Naive thymus-derived CD4-positive, alpha-beta T cell (primary cell): Measurements from ENCODE around the gene ARMC6. TPM values are rescaled to one million over a fixed set of nuclear protein-coding genes. Genes with fewer than 3 reads are reported as not detected.

ENCODE experiments used
- ATAC-seq: fragments of 150-1000 bp; cut with Tn5 transposase; 2 replicates; pipeline ENCODE4 v1.10.0; 2021; ENCODE audit warnings: mild to moderate bottlenecking, moderate library complexity
- CTCF ChIA-PET: fragments of 350-600 bp; sonication (Branson Sonifier 250); formaldehyde crosslinking; loops from one replicate; lab custom pipeline; 2021; ENCODE audit warnings: antibody characterized with exemption; lab: Charles Lee
- POLR2A ChIA-PET: fragments of 350-600 bp; sonication (Branson Sonifier 250); formaldehyde crosslinking; loops from one replicate; lab custom pipeline; 2021; ENCODE audit warnings: antibody characterized with exemption, inconsistent platforms; lab: Charles Lee
- DNase-seq, 9 donors: peaks; one replicate each; pipeline versions ENCODE4 v3.0.0 to v3.0.0-alpha.2; 2020 to 2022; ENCODE audit warnings: mixed read lengths in 1 of 9
- H3K27ac ChIP-seq: one replicate; pipeline ENCODE4 v1.7.0; 2013; ENCODE audit warnings: mild to moderate bottlenecking, low read depth, low read length, moderate library complexity
- H3K27me3 ChIP-seq, 2 donors: one replicate each; pipeline ENCODE4 v1.7.0; 2013; ENCODE audit warnings: low read length in 2 of 2, mild to moderate bottlenecking in 2 of 2, moderate library complexity in 2 of 2; ENCODE audit not compliant: control insufficient read depth in 2 of 2, insufficient read depth in 2 of 2
- H3K36me3 ChIP-seq, 3 experiments: 1 replicate in 2 of 3; 2 replicates in 1 of 3; pipeline ENCODE4 v1.7.0; 2013; ENCODE audit warnings: low read length in 3 of 3, mild to moderate bottlenecking in 3 of 3, moderate library complexity in 1 of 3; ENCODE audit not compliant: insufficient read depth in 3 of 3, control insufficient read depth in 2 of 3
- H3K4me1 ChIP-seq, 2 donors: one replicate each; pipeline ENCODE4 v1.7.0; 2013; ENCODE audit warnings: low read length in 2 of 2, mild to moderate bottlenecking in 2 of 2, moderate library complexity in 1 of 2; ENCODE audit not compliant: control insufficient read depth in 2 of 2, insufficient read depth in 2 of 2
- H3K4me3 ChIP-seq: 2 replicates; pipeline ENCODE4 v1.7.0; 2013; ENCODE audit warnings: mild to moderate bottlenecking, low read length
- H3K9me3 ChIP-seq, 3 experiments: 1 replicate in 2 of 3; 2 replicates in 1 of 3; pipeline ENCODE4 v1.7.0; 2013; ENCODE audit warnings: low read length in 3 of 3; ENCODE audit not compliant: control insufficient read depth in 2 of 3
- H3K27ac Mint-ChIP-seq, 9 donors: one replicate each; pipeline ENCODE4 v1.8.0; 2020 to 2022; ENCODE audit warnings: mixed read lengths in 9 of 9, mild to moderate bottlenecking in 8 of 9, moderate library complexity in 5 of 9, inconsistent platforms in 2 of 9
- H3K27me3 Mint-ChIP-seq, 5 donors: one replicate each; pipeline ENCODE4 v1.8.0; 2021 to 2022; ENCODE audit warnings: mixed read lengths in 5 of 5, mild to moderate bottlenecking in 1 of 5
- H3K36me3 Mint-ChIP-seq, 5 donors: one replicate each; pipeline ENCODE4 v1.8.0; 2020 to 2022; ENCODE audit warnings: mixed read lengths in 5 of 5, mild to moderate bottlenecking in 3 of 5, inconsistent platforms in 1 of 5
- H3K4me1 Mint-ChIP-seq, 7 donors: one replicate each; pipeline ENCODE4 v1.8.0; 2020 to 2022; ENCODE audit warnings: mixed read lengths in 7 of 7, mild to moderate bottlenecking in 3 of 7, inconsistent platforms in 1 of 7
- H3K4me3 Mint-ChIP-seq, 10 donors: one replicate each; pipeline ENCODE4 v1.8.0; 2020 to 2022; ENCODE audit warnings: mild to moderate bottlenecking in 10 of 10, mixed read lengths in 10 of 10, moderate library complexity in 6 of 10, inconsistent platforms in 2 of 10
- H3K9me3 Mint-ChIP-seq, 11 donors: one replicate each; pipeline ENCODE4 v1.8.0; 2020 to 2022; ENCODE audit warnings: mixed read lengths in 11 of 11, mild to moderate bottlenecking in 4 of 11, inconsistent platforms in 1 of 11, moderate library complexity in 1 of 11
- intact Hi-C, 2 donors: fragments of 100-400 bp; cut with micrococcal nuclease; formaldehyde crosslinking; loops; one replicate each; pipeline ENCODE4 v1.15.1; 2023
- polyA plus RNA-seq, 2 donors: library from polyadenylated mRNA; unstranded; fragments of 300-500 nt; fragmentation: Illumina TruSeq; gene quantifications; one replicate each; pipeline ENCODE4 v1.2.3, GENCODE V29; 2021
- total RNA-seq, 6 experiments: library from RNA in 5 of 6; stranded (reverse) in 5 of 6; gene quantifications; 1 replicate in 5 of 6; 2 replicates in 1 of 6; pipeline ENCODE4 v1.2.3 and lab custom pipeline; 2021 to 2026

ARMC6 gene
- total and polyA plus RNA-seq, 7 experiments from 2014 or later = 14.0 to 41.9 (median 16.2) TPM

DNA sequence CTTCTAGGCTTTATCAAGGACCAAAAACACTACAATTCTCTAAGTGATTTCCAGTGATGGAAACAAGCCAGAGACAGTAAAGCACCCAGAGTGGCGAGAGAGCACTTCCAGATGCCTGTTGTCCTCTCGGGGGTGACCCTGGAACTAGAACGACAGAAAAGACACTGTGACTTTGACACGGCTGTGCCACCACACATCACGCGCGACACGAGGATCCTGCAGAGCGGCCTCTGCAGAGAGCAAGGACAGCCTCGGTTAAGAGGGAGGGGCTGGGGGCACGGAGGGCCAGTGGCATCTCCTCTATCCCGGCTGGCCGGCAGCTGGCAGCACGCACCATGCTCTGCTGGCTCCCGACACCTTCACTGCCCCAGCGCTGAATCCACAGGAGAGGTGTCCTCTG lies 42.4 kb upstream of the ARMC6 start:
- DNase-seq (no peak), ATAC-seq (no peak)
- H3K27ac Mint-ChIP-seq = no peak overlapping the region
- no peaks in the 10 kb centered on the region for H3K4me1 ChIP-seq
- POLR2A ChIA-PET = no interaction called here
- CTCF ChIA-PET = no interaction called here
- no peak overlapping the region for H3K4me3 ChIP-seq
- no peaks in the 10 kb centered on the region for H3K9me3 Mint-ChIP-seq
- H3K36me3 Mint-ChIP-seq = peaks cover 0 to 31% (median 9%) of the 10 kb centered on the region in 5 donors
- no peaks in the 10 kb centered on the region for H3K27me3 ChIP-seq
- H3K36me3 ChIP-seq = peaks cover 0 to 36% (median 4%) of the 10 kb centered on the region in 3 experiments
- H3K4me3 Mint-ChIP-seq = no peak overlapping the region
- no peaks in the 10 kb centered on the region for H3K9me3 ChIP-seq
- no peak overlapping the region for H3K27ac ChIP-seq
- H3K27me3 Mint-ChIP-seq = peaks cover 0 to 11% (median 0%) of the 10 kb centered on the region in 5 donors
- intact Hi-C loops = no loop called here
- no peaks in the 10 kb centered on the region for H3K4me1 Mint-ChIP-seq

GRCh38 chr19:18991468-18991867 lies 41.9 kb upstream of the ARMC6 start:
- H3K36me3 ChIP-seq = peaks cover 0 to 37% (median 4%) of the 10 kb centered on the region in 3 experiments
- no peak overlapping the region for H3K4me3 ChIP-seq
- peaks cover 0 to 7% (median 0%) of the 10 kb centered on the region in 5 donors for H3K27me3 Mint-ChIP-seq
- H3K4me1 ChIP-seq = no peaks in the 10 kb centered on the region
- intact Hi-C loops = no loop called here
- no peaks in the 10 kb centered on the region for H3K9me3 Mint-ChIP-seq
- ATAC-seq (no peak), DNase-seq (no peak)
- H3K36me3 Mint-ChIP-seq = peaks cover 0 to 31% (median 9%) of the 10 kb centered on the region in 5 donors
- no peaks in the 10 kb centered on the region for H3K9me3 ChIP-seq
- H3K27ac ChIP-seq = no peak overlapping the region
- CTCF ChIA-PET = no interaction called here
- H3K27ac Mint-ChIP-seq = no peak overlapping the region
- POLR2A ChIA-PET = no interaction called here
- no peaks in the 10 kb centered on the region for H3K4me1 Mint-ChIP-seq
- H3K4me3 Mint-ChIP-seq = no peak overlapping the region
- no peaks in the 10 kb centered on the region for H3K27me3 ChIP-seq

GRCh38 chr19:18992696-18993095 lies 40.7 kb upstream of the ARMC6 start:
- POLR2A ChIA-PET = no interaction called here
- Mint-ChIP-seq H3K4me3 (no peak overlapping the region), H3K4me1 (no peaks in the 10 kb centered on the region), H3K27ac (peak overlapping the region in 1 of 9 donors; percentile 15), H3K27me3 (no peaks in the 10 kb centered on the region), H3K9me3 (no peaks in the 10 kb centered on the region), H3K36me3 (peaks cover 0 to 35% (median 10%) of the 10 kb centered on the region in 5 donors)
- no peak for ATAC-seq
- Histone ChIP-seq H3K27me3 (no peaks in the 10 kb centered on the region), H3K9me3 (no peaks in the 10 kb centered on the region), H3K4me1 (no peaks in the 10 kb centered on the region), H3K4me3 (no peak overlapping the region), H3K27ac (no peak overlapping the region), H3K36me3 (peaks cover 0 to 47% (median 4%) of the 10 kb centered on the region in 3 experiments)
- DNase-seq = no peak
- CTCF ChIA-PET = no interaction called here
- intact Hi-C loops = no loop called here

- no peaks in the 10 kb centered on the region for H3K4me1 ChIP-seq
- POLR2A ChIA-PET = no interaction called here
- no peak for DNase-seq
- Mint-ChIP-seq H3K27ac (no peak overlapping the region), H3K9me3 (no peaks in the 10 kb centered on the region), H3K36me3 (peaks cover 0 to 35% (median 14%) of the 10 kb centered on the region in 5 donors), H3K27me3 (no peaks in the 10 kb centered on the region), H3K4me1 (peaks cover 0 to 4% (median 0%) of the 10 kb centered on the region in 7 donors), H3K4me3 (no peak overlapping the region)
- no peak overlapping the region for H3K4me3 ChIP-seq
- no peaks in the 10 kb centered on the region for H3K27me3 ChIP-seq
- CTCF ChIA-PET = no interaction called here
- no peak for ATAC-seq
- no peaks in the 10 kb centered on the region for H3K9me3 ChIP-seq
- no peak overlapping the region for H3K27ac ChIP-seq
- intact Hi-C loops = no loop called here
- peaks cover 0 to 47% (median 4%) of the 10 kb centered on the region in 3 experiments for H3K36me3 ChIP-seq
Measured at GRCh38 chr19:18993115-18993514, 40.3 kb upstream of the ARMC6 start.

DNA sequence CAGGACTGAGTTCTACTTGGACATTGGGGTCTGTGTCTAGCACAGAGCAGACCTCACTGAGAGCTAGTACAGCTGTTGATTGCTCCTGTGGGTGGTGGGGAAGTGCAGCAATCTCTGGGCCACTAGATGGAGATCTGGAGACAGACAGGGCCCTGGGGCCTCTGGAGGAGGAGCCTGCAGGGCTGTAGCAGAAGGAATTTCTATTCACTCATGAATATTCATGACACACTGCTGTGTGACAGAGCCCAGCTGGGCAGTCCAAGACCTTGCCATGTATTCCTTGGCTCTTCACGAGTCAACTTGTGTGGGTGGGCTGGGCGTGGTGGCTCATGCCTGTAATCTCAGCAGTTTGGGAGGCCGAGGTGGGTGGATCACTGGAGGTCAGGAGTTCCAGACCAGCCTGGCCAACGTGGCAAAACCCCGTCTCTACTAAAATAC lies 37.6 kb upstream of the ARMC6 start:
- DNase-seq (no peak), ATAC-seq (peak; percentile 72)
- H3K4me1 ChIP-seq = no peaks in the 10 kb centered on the region
- no peak overlapping the region for H3K27ac ChIP-seq
- no peak overlapping the region for H3K27ac Mint-ChIP-seq
- H3K36me3 ChIP-seq = peaks cover 0 to 74% (median 6%) of the 10 kb centered on the region in 3 experiments
- ChIA-PET POLR2A (no interaction called here), CTCF (no interaction called here)
- H3K27me3 ChIP-seq = no peaks in the 10 kb centered on the region
- H3K4me3 ChIP-seq = no peak overlapping the region
- no peaks in the 10 kb centered on the region for H3K9me3 ChIP-seq
- H3K27me3 Mint-ChIP-seq = no peaks in the 10 kb centered on the region
- H3K36me3 Mint-ChIP-seq = peaks cover 0 to 47% (median 15%) of the 10 kb centered on the region in 5 donors
- peaks cover 0 to 1% (median 0%) of the 10 kb centered on the region in 11 donors for H3K9me3 Mint-ChIP-seq
- intact Hi-C loops = no loop called here
- H3K4me1 Mint-ChIP-seq = peaks cover 10 to 30% (median 24%) of the 10 kb centered on the region in 7 donors
- no peak overlapping the region for H3K4me3 Mint-ChIP-seq

DNA sequence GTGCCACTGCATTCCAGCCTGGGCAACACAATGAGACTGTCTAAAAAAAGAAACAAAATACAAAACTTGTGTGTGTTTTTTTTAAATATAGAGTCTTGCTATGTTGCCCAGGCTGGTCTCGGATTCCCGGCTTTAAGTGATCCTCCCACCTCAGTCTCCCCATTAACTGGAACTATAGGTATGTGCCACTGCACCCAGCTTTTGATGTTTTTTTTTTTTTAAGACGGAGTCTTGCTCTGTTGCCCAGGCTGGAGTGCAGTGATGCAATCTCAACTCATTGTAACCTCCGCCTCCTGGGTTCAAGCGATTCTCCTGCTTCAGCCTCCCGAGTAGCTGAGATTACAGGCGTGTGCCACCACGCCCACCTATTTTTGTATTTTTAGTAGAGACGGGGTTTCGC lies 37.1 kb upstream of the ARMC6 start:
- H3K9me3 Mint-ChIP-seq = peaks cover 0 to 1% (median 0%) of the 10 kb centered on the region in 11 donors
- intact Hi-C loops = no loop called here
- H3K27ac Mint-ChIP-seq = no peak overlapping the region
- no peak overlapping the region for H3K4me3 Mint-ChIP-seq
- no peak for DNase-seq
- ATAC-seq = no peak
- ChIA-PET POLR2A (no interaction called here), CTCF (no interaction called here)
- no peaks in the 10 kb centered on the region for H3K27me3 ChIP-seq
- no peaks in the 10 kb centered on the region for H3K9me3 ChIP-seq
- H3K36me3 ChIP-seq = peaks cover 0 to 76% (median 6%) of the 10 kb centered on the region in 3 experiments
- no peak overlapping the region for H3K4me3 ChIP-seq
- H3K4me1 Mint-ChIP-seq = peaks cover 10 to 30% (median 24%) of the 10 kb centered on the region in 7 donors
- H3K4me1 ChIP-seq = no peaks in the 10 kb centered on the region
- no peak overlapping the region for H3K27ac ChIP-seq
- peaks cover 0 to 43% (median 16%) of the 10 kb centered on the region in 5 donors for H3K36me3 Mint-ChIP-seq
- H3K27me3 Mint-ChIP-seq = no peaks in the 10 kb centered on the region

DNA sequence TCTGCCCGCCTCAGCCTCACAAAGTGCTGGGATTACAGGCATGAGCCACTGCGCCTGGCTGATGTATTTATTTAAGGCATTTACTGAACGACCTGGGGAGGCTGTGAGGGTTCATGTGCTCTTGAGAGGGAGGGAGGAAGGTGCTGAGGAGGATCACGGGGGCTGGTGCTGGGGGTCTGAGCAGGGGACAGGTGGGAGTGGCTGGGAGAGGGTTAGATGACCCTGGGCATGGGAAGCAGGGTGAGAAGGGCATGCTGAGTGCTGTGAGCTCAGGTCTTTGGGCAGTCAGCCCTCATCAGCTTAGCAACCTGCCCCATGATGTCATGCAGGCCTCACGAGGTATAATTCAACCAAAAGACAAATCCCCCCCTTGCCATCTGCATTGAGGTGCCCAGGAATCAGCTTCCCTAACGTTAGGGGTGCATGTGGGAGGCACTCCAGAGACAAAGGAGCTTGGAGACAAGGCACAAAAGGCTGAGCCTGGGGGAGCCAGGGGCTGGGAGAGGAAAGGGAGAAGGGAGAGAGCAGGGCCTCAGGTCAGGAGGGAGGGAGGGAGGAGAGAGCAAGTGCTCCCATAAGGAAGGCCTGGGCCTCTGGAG lies 36.5 kb upstream of the ARMC6 start:
- intact Hi-C loops = no loop called here
- Histone ChIP-seq H3K27me3 (no peaks in the 10 kb centered on the region), H3K4me1 (no peaks in the 10 kb centered on the region), H3K9me3 (no peaks in the 10 kb centered on the region), H3K36me3 (peaks cover 0 to 81% (median 6%) of the 10 kb centered on the region in 3 experiments), H3K4me3 (no peak overlapping the region), H3K27ac (no peak overlapping the region)
- H3K27ac Mint-ChIP-seq = peak overlapping the region in 1 of 9 donors; percentile 36
- CTCF ChIA-PET = no interaction called here
- H3K27me3 Mint-ChIP-seq = no peaks in the 10 kb centered on the region
- no peak for ATAC-seq
- POLR2A ChIA-PET = no interaction called here
- no peak for DNase-seq
- H3K4me1 Mint-ChIP-seq = peaks cover 10 to 30% (median 24%) of the 10 kb centered on the region in 7 donors
- H3K36me3 Mint-ChIP-seq = peaks cover 4 to 45% (median 17%) of the 10 kb centered on the region in 5 donors
- peaks cover 0 to 1% (median 0%) of the 10 kb centered on the region in 11 donors for H3K9me3 Mint-ChIP-seq
- H3K4me3 Mint-ChIP-seq = no peak overlapping the region
